IMR-90 (cell line): Measurements from ENCODE around the gene TMPRSS13. TPM values are rescaled to one million over a fixed set of nuclear protein-coding genes. Genes with fewer than 3 reads are reported as not detected.

Experiments used
- ATAC-seq: fragments of 200-7000 bp; cut with Tn5 transposase; 2 replicates; pipeline ENCODE4 v1.9.1; 2020; ENCODE audit warnings: low read depth, mild to moderate bottlenecking, moderate library complexity
- BruUV-seq: library from RNA; stranded (reverse); fragments of 400-500 nt; replicated peaks from 2 replicates; lab custom pipeline; 2021; lab: Mats Ljungman, UMichigan
- CTCF ChIA-PET: fragments of 300-600 bp; formaldehyde crosslinking; extraction: SDS; loops from one replicate; lab custom pipeline; 2021; ENCODE audit warnings: antibody characterized with exemption; lab: Yijun Ruan, JAX
- POLR2A ChIA-PET: fragments of 300-600 bp; sonication (Branson Sonifier 250); formaldehyde crosslinking; loops from one replicate; lab custom pipeline; 2022; ENCODE audit warnings: antibody characterized with exemption; ENCODE audit not compliant: unreplicated experiment; lab: Charles Lee
- DNase-seq: peaks from one replicate; pipeline ENCODE4 v3.0.0; 2013
- H2AFZ ChIP-seq: replicated peaks from 2 replicates; pipeline ENCODE3; 2013; ENCODE audit warnings: low read length, mild to moderate bottlenecking; ENCODE audit not compliant: poor library complexity
- H2AK5ac ChIP-seq: 2 replicates; pipeline ENCODE4 v1.6.1; 2013; ENCODE audit warnings: low read depth, low read length, inconsistent platforms
- H2AK9ac ChIP-seq: replicated peaks from 2 replicates; pipeline ENCODE3; 2013; ENCODE audit warnings: mild to moderate bottlenecking, low read depth, low read length, moderate library complexity; ENCODE audit not compliant: poor library complexity
- H2BK120ac ChIP-seq: 2 replicates; pipeline ENCODE4 v1.6.1; 2013; ENCODE audit warnings: low read depth, low read length, inconsistent platforms
- H2BK15ac ChIP-seq: 3 replicates; pipeline ENCODE4 v1.6.1; 2013; ENCODE audit warnings: low read depth, low read length, inconsistent platforms
- H2BK20ac ChIP-seq: 2 replicates; pipeline ENCODE4 v1.6.1; 2013; ENCODE audit warnings: low read depth, mild to moderate bottlenecking, inconsistent platforms, low read length, moderate library complexity
- H2BK5ac ChIP-seq: 2 replicates; pipeline ENCODE4 v1.6.1; 2013; ENCODE audit warnings: mild to moderate bottlenecking, low read depth, low read length, inconsistent platforms; ENCODE audit not compliant: poor library complexity, severe bottlenecking
- H3K14ac ChIP-seq: replicated peaks from 2 replicates; pipeline ENCODE4 v1.6.1; 2013; ENCODE audit warnings: low read depth, low read length, inconsistent platforms
- H3K18ac ChIP-seq: 2 replicates; pipeline ENCODE4 v1.6.1; 2013; ENCODE audit warnings: low read depth, low read length, control low read depth
- H3K23ac ChIP-seq: 2 replicates; pipeline ENCODE4 v1.6.1; 2013; ENCODE audit warnings: low read depth, low read length, inconsistent platforms
- H3K27ac ChIP-seq: 2 replicates; pipeline ENCODE4 v1.5.1; 2013; ENCODE audit warnings: mild to moderate bottlenecking, control low read depth, low read length; ENCODE audit not compliant: insufficient read depth
- H3K27me3 ChIP-seq: 2 replicates; pipeline ENCODE4 v1.6.1; 2013; ENCODE audit warnings: low read length; ENCODE audit not compliant: control insufficient read depth, insufficient read depth
- H3K36me3 ChIP-seq: 2 replicates; pipeline ENCODE4 v1.6.1; 2013; ENCODE audit warnings: low read length, mixed read lengths; ENCODE audit not compliant: control insufficient read depth, insufficient read depth
- H3K4ac ChIP-seq: 2 replicates; pipeline ENCODE4 v1.6.1; 2013; ENCODE audit warnings: low read depth, low read length, inconsistent platforms
- H3K4me1 ChIP-seq: 2 replicates; pipeline ENCODE4 v1.6.1; 2013; ENCODE audit warnings: low read length, mixed read lengths; ENCODE audit not compliant: control insufficient read depth, insufficient read depth
- H3K4me2 ChIP-seq: 2 replicates; pipeline ENCODE4 v1.6.1; 2013; ENCODE audit warnings: low read depth, mild to moderate bottlenecking, control low read depth, low read length, moderate library complexity
- H3K4me3 ChIP-seq: 2 replicates; pipeline ENCODE4 v1.5.1; 2013; ENCODE audit warnings: low read depth, mild to moderate bottlenecking, control low read depth, low read length, moderate library complexity; ENCODE audit not compliant: insufficient read depth
- H3K56ac ChIP-seq: 2 replicates; pipeline ENCODE4 v1.6.1; 2013; ENCODE audit warnings: low read length, inconsistent platforms; ENCODE audit not compliant: insufficient read depth; ENCODE audit errors: extremely low read depth
- H3K79me1 ChIP-seq, 2 experiments: 2 replicates each; pipeline ENCODE4 v1.6.1; 2013; ENCODE audit warnings: low read length in 2 of 2, inconsistent platforms in 1 of 2, low read depth in 1 of 2
- H3K9ac ChIP-seq: 2 replicates; pipeline ENCODE4 v1.6.1; 2013; ENCODE audit warnings: low read depth, low read length, control low read depth
- H3K9me1 ChIP-seq: 2 replicates; pipeline ENCODE4 v1.6.1; 2013; ENCODE audit warnings: low read length, inconsistent platforms; ENCODE audit not compliant: insufficient read depth
- H3K9me3 ChIP-seq: 2 replicates; pipeline ENCODE4 v1.6.1; 2013; ENCODE audit warnings: low read length; ENCODE audit not compliant: control insufficient read depth, insufficient read depth
- H4K20me1 ChIP-seq: 2 replicates; pipeline ENCODE4 v1.6.1; 2013; ENCODE audit warnings: low read length, inconsistent platforms; ENCODE audit not compliant: insufficient read depth
- H4K5ac ChIP-seq: 2 replicates; pipeline ENCODE4 v1.6.1; 2013; ENCODE audit warnings: mild to moderate bottlenecking, low read depth, low read length, control low read depth
- H4K8ac ChIP-seq, 2 experiments: 2 replicates each; pipeline ENCODE4 v1.6.1; 2013; ENCODE audit warnings: low read depth in 2 of 2, low read length in 2 of 2, control low read depth in 1 of 2, inconsistent platforms in 1 of 2
- H4K91ac ChIP-seq: 2 replicates; pipeline ENCODE4 v1.6.1; 2013; ENCODE audit warnings: low read depth, low read length, inconsistent platforms; ENCODE audit not compliant: insufficient read depth
- BHLHE40 ChIP-seq: fragments of 150-350 bp; IDR thresholded peaks from 2 replicates; pipeline ENCODE4 v1.6.1; 2016; ENCODE audit warnings: mild to moderate bottlenecking, low read depth, low read length
- MXI1 ChIP-seq: IDR thresholded peaks from 2 replicates; pipeline ENCODE4 v1.6.1; 2012; ENCODE audit warnings: low read depth, mild to moderate bottlenecking, low read length, moderate library complexity, borderline replicate concordance
- POLR2A ChIP-seq: IDR thresholded peaks from 2 replicates; pipeline ENCODE4 v1.6.1; 2012; ENCODE audit warnings: mild to moderate bottlenecking, low read depth, low read length
- SMC3 ChIP-seq: fragments of 150-350 bp; IDR thresholded peaks from 2 replicates; pipeline ENCODE4 v1.6.1; 2016; ENCODE audit warnings: low read depth, mild to moderate bottlenecking, antibody characterized with exemption, low read length, moderate library complexity
- WGBS, 2 experiments: methylation state at CpG; one replicate each; pipeline versions ENCODE4 v1.1.5 to v1.1.7; 2013; ENCODE audit warnings: missing lambda C conversion rate in 2 of 2; ENCODE audit not compliant: insufficient read length in 1 of 2; ENCODE audit errors: extremely low coverage in 2 of 2; 5-methylcytosine and 5-hydroxymethylcytosine counted together
- dilution Hi-C: fragments of 300-500 bp; cut with HindIII; formaldehyde crosslinking; loops from one replicate; pipeline ENCODE4 v1.14.3; 2018; ENCODE audit warnings: low sequenced_read_pairs; ENCODE audit not compliant: unreplicated experiment
- in situ Hi-C: fragments of 300-500 bp; cut with MboI; formaldehyde crosslinking; loops from 3 replicates; pipeline ENCODE4 v1.14.3; 2019; ENCODE audit warnings: low sequenced_read_pairs, inconsistent platforms, mixed read lengths
- intact Hi-C: fragments of 100-400 bp; cut with micrococcal nuclease; formaldehyde crosslinking; loops from 2 replicates; pipeline ENCODE4 v1.10.0; 2022
- polyA plus RNA-seq, 3 experiments: library from polyadenylated mRNA; depleted of rRNA; stranded (reverse); fragments of >200 nt; gene quantifications; 2 replicates each; pipeline ENCODE4 v1.2.3, GENCODE V29; 2012; ENCODE audit warnings: low replicate concordance in 1 of 3
- total RNA-seq: library from RNA; depleted of rRNA; stranded (reverse); fragments of >200 nt; gene quantifications from 2 replicates; pipeline ENCODE4 v1.2.3, GENCODE V29; 2012
- TF ChIP-seq, protein P1 (sequence below): fragments of 150-350 bp; IDR thresholded peaks from 2 replicates; pipeline ENCODE4 v1.6.1; 2016; ENCODE audit warnings: low read depth, mild to moderate bottlenecking, low read length, moderate library complexity, borderline replicate concordance
- TF ChIP-seq, protein P2 (sequence below): conservative IDR thresholded peaks from 2 replicates; pipeline ENCODE4 v1.5.1; 2012; ENCODE audit warnings: mild to moderate bottlenecking, low read depth, low read length, improper control_type of control experiment

The TMPRSS13 gene
- total and polyA plus RNA-seq, 2 of the 4 experiments (the other 2 are of a cell fraction), result not detected

DNA sequence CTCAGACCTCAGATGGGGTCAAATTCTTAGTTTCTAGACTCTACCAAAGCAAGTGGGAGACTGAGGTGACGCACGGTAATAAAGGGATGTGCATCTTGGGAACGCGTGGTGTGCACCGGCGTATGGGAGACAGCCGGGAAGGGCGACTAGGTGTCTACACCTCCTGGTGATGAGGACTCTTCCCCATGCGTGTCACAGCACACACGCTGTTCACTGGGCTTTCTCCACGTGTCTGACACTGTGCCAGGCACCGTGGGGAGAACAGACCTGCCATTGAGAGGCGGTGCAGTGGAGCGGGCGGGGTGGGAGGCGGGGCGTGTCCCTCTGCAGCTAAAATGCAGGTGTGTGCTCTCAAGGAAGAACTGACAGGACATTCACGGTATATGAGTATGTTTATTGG, 58.0 kb downstream of the TMPRSS13 start:
- no peak overlapping the region for H4K5ac ChIP-seq
- intact Hi-C loops (no loop called here), dilution Hi-C loops (no loop called here), in situ Hi-C loops (no loop called here)
- H2AK9ac ChIP-seq, result no peak overlapping the region
- POLR2A ChIA-PET, result interaction anchor here (0.6 kb wide), 1 partner anchor 208 kb away, joined by 5 read pairs; no protein-coding TSS in a partner anchor
- H3K9ac ChIP-seq, result no peak overlapping the region
- H2AFZ ChIP-seq, result no peak overlapping the region
- H3K56ac ChIP-seq, result no peak overlapping the region
- no peak overlapping the region for H2BK5ac ChIP-seq
- H3K4me3 ChIP-seq, result no peak overlapping the region
- no peaks in the 10 kb centered on the region for H4K20me1 ChIP-seq
- no peak overlapping the region for H3K14ac ChIP-seq
- H3K9me1 ChIP-seq, result no peaks in the 10 kb centered on the region
- CTCF ChIA-PET, result no interaction called here
- H4K91ac ChIP-seq, result no peak overlapping the region
- H2BK120ac ChIP-seq, result no peak overlapping the region
- BruUV-seq, result no TSS peak
- H3K9me3 ChIP-seq, result no peaks in the 10 kb centered on the region
- peaks cover 40% of the 10 kb centered on the region for H3K27me3 ChIP-seq
- TF ChIP-seq, protein P1, sequence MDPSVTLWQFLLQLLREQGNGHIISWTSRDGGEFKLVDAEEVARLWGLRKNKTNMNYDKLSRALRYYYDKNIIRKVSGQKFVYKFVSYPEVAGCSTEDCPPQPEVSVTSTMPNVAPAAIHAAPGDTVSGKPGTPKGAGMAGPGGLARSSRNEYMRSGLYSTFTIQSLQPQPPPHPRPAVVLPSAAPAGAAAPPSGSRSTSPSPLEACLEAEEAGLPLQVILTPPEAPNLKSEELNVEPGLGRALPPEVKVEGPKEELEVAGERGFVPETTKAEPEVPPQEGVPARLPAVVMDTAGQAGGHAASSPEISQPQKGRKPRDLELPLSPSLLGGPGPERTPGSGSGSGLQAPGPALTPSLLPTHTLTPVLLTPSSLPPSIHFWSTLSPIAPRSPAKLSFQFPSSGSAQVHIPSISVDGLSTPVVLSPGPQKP, result no peak
- no peak for TF ChIP-seq MXI1
- no peak for TF ChIP-seq BHLHE40
- no peak for TF ChIP-seq POLR2A
- TF ChIP-seq SMC3, result no peak
- TF ChIP-seq, protein P2, sequence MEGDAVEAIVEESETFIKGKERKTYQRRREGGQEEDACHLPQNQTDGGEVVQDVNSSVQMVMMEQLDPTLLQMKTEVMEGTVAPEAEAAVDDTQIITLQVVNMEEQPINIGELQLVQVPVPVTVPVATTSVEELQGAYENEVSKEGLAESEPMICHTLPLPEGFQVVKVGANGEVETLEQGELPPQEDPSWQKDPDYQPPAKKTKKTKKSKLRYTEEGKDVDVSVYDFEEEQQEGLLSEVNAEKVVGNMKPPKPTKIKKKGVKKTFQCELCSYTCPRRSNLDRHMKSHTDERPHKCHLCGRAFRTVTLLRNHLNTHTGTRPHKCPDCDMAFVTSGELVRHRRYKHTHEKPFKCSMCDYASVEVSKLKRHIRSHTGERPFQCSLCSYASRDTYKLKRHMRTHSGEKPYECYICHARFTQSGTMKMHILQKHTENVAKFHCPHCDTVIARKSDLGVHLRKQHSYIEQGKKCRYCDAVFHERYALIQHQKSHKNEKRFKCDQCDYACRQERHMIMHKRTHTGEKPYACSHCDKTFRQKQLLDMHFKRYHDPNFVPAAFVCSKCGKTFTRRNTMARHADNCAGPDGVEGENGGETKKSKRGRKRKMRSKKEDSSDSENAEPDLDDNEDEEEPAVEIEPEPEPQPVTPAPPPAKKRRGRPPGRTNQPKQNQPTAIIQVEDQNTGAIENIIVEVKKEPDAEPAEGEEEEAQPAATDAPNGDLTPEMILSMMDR, result no peak
- no peaks in the 10 kb centered on the region for H3K79me1 ChIP-seq
- no peak overlapping the region for H3K4ac ChIP-seq
- H3K23ac ChIP-seq, result no peak overlapping the region
- H4K8ac ChIP-seq, result no peak overlapping the region
- H3K4me2 ChIP-seq, result no peak overlapping the region
- H3K36me3 ChIP-seq, result no peaks in the 10 kb centered on the region
- no peak for ATAC-seq
- H3K18ac ChIP-seq, result no peak overlapping the region
- no peaks in the 10 kb centered on the region for H3K4me1 ChIP-seq
- 84% methylated on average over 14 of the region's 18 CpGs; no CpG with 5 or more reads in 1 of the 2 experiments for WGBS, 2 experiments
- no peak overlapping the region for H2BK20ac ChIP-seq
- no peak overlapping the region for H2AK5ac ChIP-seq
- no peak overlapping the region for H2BK15ac ChIP-seq
- no peak for DNase-seq
- no peak overlapping the region for H3K27ac ChIP-seq
